Activated CD4-positive, alpha-beta T cell treated with anti-CD3 and anti-CD28 coated beads, Interleukin-2, amount 50 U/mL, for 16 hours (primary cell): ENCODE results near the gene SLC38A5.
"Not testable (repeated sequence)": the region's sequence is repeated elsewhere in the genome, so short reads cannot be mapped to it uniquely, and the experiment has no call there.

Experiments used
- DNase-seq: peaks from one replicate; pipeline ENCODE4 v3.0.0-alpha.2; 2020

SLC38A5 gene

DNA sequence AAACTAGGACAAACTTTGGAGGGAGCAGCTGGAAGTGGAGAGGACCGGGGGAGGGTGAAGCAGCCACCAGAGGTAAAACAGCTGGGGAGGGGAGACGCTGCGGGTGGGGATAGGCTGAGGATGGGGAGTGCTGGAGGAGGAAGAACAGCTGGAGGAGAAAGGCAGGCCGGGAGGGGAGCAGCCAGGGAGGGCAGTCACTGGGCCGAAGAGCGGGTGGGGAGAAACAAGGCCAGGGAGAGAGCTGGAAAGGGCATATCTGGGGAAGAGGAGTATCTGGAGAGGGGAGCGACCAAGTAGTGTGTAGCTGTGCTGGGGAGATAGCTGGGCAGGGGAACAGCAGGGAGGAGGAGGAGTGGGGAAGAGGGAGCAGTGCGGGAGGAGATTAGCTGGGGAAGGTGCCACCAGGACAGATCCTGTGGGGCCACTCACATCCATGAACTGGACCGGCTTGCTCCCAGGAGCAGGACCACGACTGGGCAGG, 2.7 kb downstream of the SLC38A5 start:
- no peak for DNase-seq

DNA sequence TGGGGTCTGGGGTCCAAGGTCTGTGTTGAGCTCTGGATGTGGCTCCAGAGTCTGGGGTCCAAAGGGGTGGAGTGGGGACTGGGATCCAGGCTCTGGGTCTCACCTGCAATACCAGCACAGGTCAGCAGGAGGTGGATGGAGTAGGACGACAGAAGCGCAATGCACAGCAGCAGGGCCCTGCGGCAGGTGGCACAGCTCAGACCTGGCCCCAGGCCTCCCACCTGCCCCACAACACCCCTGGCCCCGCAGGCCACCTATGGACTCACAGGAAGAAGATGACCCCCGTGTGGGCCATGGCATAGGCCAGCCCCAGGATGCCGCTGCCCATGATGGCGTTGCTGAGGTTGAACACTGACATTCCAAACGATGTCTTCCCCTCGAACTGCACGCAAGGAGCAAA, 3.4 kb downstream of the SLC38A5 start:
- DNase-seq, result peak; percentile 39

DNA sequence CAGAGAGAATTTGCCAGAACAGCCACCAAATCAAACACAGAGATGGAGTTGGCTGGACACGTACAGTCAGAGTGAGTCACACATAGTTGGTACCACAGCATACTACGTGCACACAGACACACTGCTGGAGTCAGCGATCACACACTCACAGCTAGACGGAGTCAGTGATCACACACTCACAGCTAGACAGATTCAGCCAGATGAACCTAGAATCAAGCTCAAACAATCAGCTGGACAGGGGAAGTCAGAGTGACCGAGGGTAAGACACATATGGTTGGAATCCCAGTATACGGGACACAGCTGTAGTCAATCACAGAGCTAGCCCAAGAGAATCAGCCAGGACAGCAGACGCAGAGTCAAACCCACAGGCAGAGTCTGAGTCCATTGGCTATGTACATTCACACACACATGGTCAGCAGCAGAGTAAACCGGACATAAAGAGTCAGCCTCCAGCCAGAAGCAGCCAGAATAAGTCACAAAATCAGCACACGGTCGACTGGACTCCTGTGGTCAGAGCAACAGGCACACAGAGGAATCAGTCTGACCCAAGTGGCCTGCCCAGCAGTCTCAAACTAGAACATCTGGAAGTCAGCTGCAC, 4.6 kb downstream of the SLC38A5 start:
- no peak for DNase-seq

DNA sequence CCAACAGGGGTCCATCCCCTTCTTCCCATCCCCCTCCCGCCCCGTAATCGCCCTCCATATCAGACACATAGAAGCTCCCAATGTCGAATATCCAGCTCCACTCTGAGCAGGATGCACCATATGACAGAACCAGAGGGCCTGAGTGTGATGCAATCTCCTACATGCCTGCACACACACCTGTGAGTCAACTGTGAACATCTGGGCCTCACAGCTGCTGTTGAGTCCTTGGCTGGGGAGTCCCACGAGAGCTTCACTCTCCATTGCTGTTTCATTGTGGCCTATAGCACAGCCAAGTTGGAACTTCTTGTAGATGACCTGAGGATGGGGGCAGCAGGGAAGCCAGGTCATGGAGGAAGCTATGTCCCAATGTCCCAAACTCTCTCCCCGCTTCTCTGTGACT, 8.2 kb downstream of the SLC38A5 start:
- DNase-seq, result peak; percentile 34

DNA sequence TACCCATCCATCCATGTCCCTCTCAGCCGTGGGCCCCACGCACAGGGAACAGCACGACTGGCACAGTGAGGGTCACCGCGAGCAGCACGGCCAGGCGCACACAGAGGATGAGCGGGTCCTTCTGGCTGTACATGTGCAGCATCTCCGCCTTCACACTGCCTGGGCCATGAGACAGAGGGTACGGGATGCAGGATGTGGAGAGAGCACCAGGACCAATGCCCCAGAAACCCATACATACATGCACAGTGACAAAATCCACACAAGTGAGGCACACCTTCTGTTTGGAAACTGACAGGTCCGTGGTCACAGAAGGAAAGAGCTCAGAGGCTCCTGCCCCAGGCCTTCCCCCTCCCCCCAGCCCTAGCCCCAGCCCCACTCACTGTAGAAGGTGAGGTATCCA, 9.5 kb downstream of the SLC38A5 start:
- DNase-seq, result no peak

DNA sequence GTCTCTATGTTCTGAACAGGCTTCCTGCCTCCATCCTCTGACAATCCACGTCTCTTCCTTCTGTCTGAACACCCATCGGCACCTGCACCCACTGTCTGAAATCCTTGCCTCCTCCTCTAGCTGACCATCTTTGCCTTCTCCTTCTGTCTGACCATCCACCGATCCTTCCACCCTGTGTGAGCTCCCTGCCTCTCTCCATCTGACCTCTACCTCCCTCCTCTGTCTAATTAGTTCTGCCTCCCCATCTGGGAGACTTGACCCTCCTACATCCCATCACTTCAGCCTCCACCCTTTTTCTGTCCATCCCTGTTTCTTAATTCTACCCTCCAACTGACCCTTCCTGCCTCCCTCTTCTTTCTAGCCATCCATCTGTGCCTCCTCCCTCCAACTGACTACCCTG, 10.0 kb downstream of the SLC38A5 start:
- no peak for DNase-seq

DNA sequence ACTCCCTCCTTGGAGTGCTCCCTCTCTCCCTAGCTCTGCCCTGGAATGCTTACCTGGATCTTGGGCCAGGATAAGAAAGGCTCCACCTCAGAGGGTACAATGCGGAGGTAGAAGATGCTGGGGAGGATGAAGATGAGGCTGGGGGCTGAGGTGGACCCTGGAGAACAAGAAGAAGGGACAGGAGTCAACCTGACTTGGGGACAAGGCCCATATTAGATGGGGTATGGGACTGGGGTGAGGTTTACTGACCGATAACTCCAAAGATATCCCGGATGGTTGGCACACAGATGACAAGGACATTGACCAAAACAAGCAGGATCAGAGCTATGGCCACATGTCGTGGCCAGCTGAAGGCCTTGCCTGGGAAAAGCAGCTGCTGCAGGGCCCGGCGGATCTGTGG, 10.6 kb downstream of the SLC38A5 start:
- no peak for DNase-seq

- DNase-seq, result no peak
These were observed 11.3 kb downstream of the SLC38A5 start for GRCh38 chrX:48458711-48459110.

- no peak for DNase-seq
These were observed 13.3 kb downstream of the SLC38A5 start for GRCh38 chrX:48456628-48457331.

- DNase-seq, result no peak
These were observed 18.4 kb downstream of the SLC38A5 start for GRCh38 chrX:48451708-48452107.

DNA sequence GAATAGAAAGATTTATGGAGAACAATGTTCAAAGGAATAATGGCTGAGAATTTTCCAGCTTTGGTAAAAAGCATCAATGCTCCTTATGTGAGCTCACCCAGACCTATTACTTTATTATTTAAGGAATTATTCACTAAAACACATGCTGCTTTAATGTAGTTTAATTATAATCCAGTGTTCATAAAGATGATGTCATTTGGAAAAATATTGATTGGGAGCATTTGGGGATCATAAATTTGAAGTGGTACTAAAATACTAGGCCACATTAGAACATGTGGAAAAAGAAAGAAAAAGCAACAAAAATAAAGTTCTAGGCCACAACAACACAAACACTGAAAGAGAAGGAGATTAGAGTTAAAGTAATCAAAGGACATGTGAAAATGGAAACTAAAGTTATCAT, 20.0 kb downstream of the SLC38A5 start:
- no peak for DNase-seq

DNA sequence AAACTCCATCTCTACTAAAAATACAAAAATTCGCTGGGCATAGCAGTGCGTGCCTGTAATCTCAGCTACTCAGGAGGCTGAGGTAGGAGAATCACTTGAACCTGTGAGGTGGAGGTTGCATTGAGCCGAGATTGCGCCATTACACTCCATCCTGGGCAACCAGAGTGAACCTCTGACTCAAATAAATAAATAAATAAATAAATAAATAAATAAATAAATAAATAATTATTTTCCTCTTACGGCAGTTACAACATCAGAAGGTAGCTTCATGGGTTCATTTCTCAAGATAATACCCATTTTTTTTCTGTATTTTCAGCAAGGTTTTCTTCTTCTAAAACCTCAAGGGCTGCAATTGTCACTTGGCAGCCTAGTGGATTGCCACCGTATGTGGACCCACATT, 22.9 kb downstream of the SLC38A5 start:
- DNase-seq, result not testable (repeated sequence)

GRCh38 chrX:48433713-48434112, 36.3 kb downstream of the SLC38A5 start:
- DNase-seq, result not testable (repeated sequence)

DNA sequence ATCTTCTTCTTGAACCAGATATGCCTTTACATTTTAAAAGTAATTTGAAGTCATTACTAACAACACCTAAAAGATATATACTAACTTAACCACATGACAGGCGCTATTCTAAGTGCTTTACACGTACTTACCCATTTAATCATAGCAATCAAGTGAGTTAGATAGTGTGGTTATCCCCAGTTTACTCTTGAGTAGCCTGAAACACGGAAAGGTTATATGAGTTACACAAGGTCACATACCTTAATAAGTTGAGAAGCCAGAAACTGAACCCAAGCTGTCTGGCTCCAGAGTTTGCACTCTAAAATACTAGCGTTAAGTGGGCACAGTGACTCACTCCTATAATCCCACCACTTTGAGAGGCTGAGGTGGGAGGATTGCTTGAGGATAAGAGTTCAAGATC, 39.9 kb downstream of the SLC38A5 start:
- DNase-seq, result not testable (repeated sequence)

- DNase-seq, result not testable (repeated sequence)
These were observed 40.5 kb downstream of the SLC38A5 start for GRCh38 chrX:48429606-48430005.

DNA sequence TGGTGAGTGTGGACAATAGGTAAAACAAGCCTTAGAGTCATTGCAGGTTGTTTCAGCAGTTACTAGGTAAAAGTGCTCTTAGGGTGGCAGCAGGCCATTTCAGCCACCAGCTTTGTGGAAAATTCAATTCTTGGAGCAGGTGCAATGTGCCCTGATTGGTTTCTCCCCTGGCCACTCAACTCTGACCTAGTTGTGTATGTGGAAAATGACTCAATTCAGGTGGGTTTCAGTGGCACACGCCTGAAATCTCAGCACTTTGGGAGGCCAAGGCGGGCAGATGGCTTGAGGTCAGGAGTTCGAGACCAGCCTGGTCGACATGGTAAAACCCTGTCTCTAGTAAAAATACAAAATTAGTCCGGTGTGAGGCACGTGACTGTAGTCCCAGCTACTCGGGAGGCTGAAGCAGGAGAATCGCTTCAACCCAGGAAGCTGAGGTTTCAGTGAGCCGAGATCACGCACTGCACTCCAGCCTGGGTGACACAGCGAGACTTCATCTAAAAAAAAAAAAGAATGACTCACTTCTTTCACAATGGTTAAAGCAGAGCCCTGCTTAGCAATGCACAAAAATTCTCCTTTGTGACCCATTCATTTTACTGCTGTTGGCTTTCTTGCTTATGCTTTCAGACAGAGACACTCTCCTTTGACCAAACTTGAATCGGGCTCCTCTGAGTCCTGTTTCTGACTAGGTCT, 42.9 kb downstream of the SLC38A5 start:
- not testable (repeated sequence) for DNase-seq

DNA sequence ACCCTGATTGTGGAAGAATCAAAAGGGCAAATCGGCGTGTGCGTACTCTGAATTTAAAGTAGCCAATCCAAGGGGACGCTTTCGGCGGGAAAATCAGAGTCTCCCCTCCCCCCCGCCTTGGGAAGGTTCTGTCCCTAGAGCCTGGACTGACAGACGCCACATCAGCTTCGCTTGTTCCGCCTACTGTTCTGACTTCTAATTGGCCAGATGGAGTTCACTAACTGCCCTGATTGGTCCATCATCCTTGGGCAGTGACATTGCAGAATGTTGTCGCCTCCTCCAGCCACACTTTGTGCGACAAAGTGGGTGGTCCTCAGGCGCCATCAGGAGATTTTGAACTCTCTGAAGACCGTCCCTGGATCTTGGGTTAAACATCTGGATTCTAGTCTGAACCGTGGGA, 58.2 kb downstream of the SLC38A5 start, which contains the start of gene SSX4B:
TSS of gene SSX4B (minus strand) at position 101 of the 400 bp plus-strand sequence. CDS start 588 bp downstream, outside the sequence.
- not testable (repeated sequence) for DNase-seq
